Lower leg skin (tissue), 3 donors: Measurements from ENCODE around the gene ZNF782.

Experiments used
- CTCF ChIP-seq, 3 donors: fragments of 450-650 bp; IDR thresholded peaks; one replicate each; pipeline ENCODE4 v1.5.1; 2016; ENCODE audit warnings: antibody characterized with exemption in 3 of 3, mild to moderate bottlenecking in 3 of 3, moderate library complexity in 2 of 3
- POLR2A ChIP-seq, 2 donors: fragments of 450-650 bp; IDR thresholded peaks; one replicate each; pipeline ENCODE4 v1.6.1; 2016 to 2017; ENCODE audit warnings: antibody characterized with exemption in 2 of 2, mild to moderate bottlenecking in 1 of 2, moderate library complexity in 1 of 2

- TF ChIP-seq POLR2A (IDR thresholded peaks at IDR 0.05) (no peak), CTCF (IDR thresholded peaks at IDR 0.05) (no peak)
Observed at GRCh38 chr9:96885424-96885823, 31.1 kb upstream of the ZNF782 start.
